Activated CD4-positive, alpha-beta memory T cell treated with anti-CD3 and anti-CD28 coated beads, Interleukin-2, amount 10 ng/mL, durations not matched to agents 7 days and 5 days (primary cell): ENCODE data around the gene TRPV4. TPM values are rescaled to one million over a fixed set of nuclear protein-coding genes. Genes with fewer than 3 reads are reported as not detected.

Experiments
- CTCF ChIA-PET: fragments of 350-600 bp; sonication (Branson Sonifier 250); formaldehyde crosslinking; loops from one replicate; lab custom pipeline; 2021; ENCODE audit warnings: antibody characterized with exemption, inconsistent platforms; lab: Charles Lee
- POLR2A ChIA-PET: fragments of 350-600 bp; sonication (Branson Sonifier 250); formaldehyde crosslinking; loops from one replicate; lab custom pipeline; 2021; ENCODE audit warnings: antibody characterized with exemption; lab: Charles Lee
- DNase-seq: peaks from one replicate; pipeline ENCODE4 v3.0.0-alpha.2; 2020
- H3K27ac Mint-ChIP-seq: one replicate; pipeline ENCODE4 v1.8.0; 2021; ENCODE audit warnings: mild to moderate bottlenecking, mixed read lengths
- H3K27me3 Mint-ChIP-seq: one replicate; pipeline ENCODE4 v1.8.0; 2021; ENCODE audit warnings: mixed read lengths
- H3K36me3 Mint-ChIP-seq: one replicate; pipeline ENCODE4 v1.8.0; 2021; ENCODE audit warnings: low read depth, mixed read lengths
- H3K4me1 Mint-ChIP-seq: one replicate; pipeline ENCODE4 v1.8.0; 2021; ENCODE audit warnings: mixed read lengths
- H3K4me3 Mint-ChIP-seq: one replicate; pipeline ENCODE4 v1.8.0; 2021; ENCODE audit warnings: mild to moderate bottlenecking, mixed read lengths
- H3K9me3 Mint-ChIP-seq: one replicate; pipeline ENCODE4 v1.8.0; 2021; ENCODE audit warnings: mixed read lengths
- total RNA-seq, 2 experiments: library from RNA; stranded (reverse); gene quantifications; one replicate each; pipeline ENCODE4 v1.2.3, GENCODE V29; 2021

TRPV4 gene
- total RNA-seq, 2 experiments from 2014 or later = not detected

GRCh38 chr12:109739747-109740693 is 93.2 kb downstream of the TRPV4 start:
- no peaks in the 10 kb centered on the region for H3K4me1 Mint-ChIP-seq

GRCh38 chr12:109738878-109739665 is 94.1 kb downstream of the TRPV4 start:
- CTCF ChIA-PET = no interaction called here
- Mint-ChIP-seq H3K4me1 (no peaks in the 10 kb centered on the region), H3K36me3 (no peaks in the 10 kb centered on the region), H3K9me3 (no peaks in the 10 kb centered on the region), H3K27ac (no peak overlapping the region), H3K27me3 (peaks cover 16% of the 10 kb centered on the region), H3K4me3 (no peak overlapping the region)
- DNase-seq = no peak
- POLR2A ChIA-PET = no interaction called here

More at GRCh38 chr12:109739747-109740693, 93.2 kb downstream of the TRPV4 start:
- POLR2A ChIA-PET = no interaction called here
- no peaks in the 10 kb centered on the region for H3K9me3 Mint-ChIP-seq
- DNase-seq = no peak
- no peaks in the 10 kb centered on the region for H3K36me3 Mint-ChIP-seq
- no peak overlapping the region for H3K4me3 Mint-ChIP-seq
- CTCF ChIA-PET = no interaction called here
- H3K27me3 Mint-ChIP-seq = peaks cover 12% of the 10 kb centered on the region
- H3K27ac Mint-ChIP-seq = no peak overlapping the region

DNA sequence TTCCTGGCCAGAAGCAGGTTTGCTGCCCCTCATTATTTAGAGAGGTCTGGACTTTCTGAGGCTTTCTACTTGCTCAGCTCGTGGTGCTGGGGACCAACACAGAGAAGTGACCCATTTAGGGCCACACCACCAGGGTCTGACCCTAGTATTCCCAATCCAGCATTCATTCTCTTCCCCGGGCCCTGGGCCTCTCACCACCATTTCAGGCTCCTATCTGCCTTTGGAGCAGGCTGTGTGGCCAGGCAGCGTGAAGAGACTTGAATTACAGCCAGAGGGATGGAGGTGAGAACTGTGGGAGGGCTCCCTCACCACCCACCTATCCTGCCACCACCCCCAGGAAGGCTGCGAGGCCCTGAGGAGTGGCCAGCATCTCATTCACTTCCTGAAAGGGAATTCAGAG is 95.0 kb downstream of the TRPV4 start:
- H3K36me3 Mint-ChIP-seq = no peaks in the 10 kb centered on the region
- peaks cover 16% of the 10 kb centered on the region for H3K27me3 Mint-ChIP-seq
- POLR2A ChIA-PET = no interaction called here
- no peak for DNase-seq
- CTCF ChIA-PET = no interaction called here
- no peaks in the 10 kb centered on the region for H3K4me1 Mint-ChIP-seq
- H3K9me3 Mint-ChIP-seq = no peaks in the 10 kb centered on the region
- no peak overlapping the region for H3K27ac Mint-ChIP-seq
- H3K4me3 Mint-ChIP-seq = no peak overlapping the region

DNA sequence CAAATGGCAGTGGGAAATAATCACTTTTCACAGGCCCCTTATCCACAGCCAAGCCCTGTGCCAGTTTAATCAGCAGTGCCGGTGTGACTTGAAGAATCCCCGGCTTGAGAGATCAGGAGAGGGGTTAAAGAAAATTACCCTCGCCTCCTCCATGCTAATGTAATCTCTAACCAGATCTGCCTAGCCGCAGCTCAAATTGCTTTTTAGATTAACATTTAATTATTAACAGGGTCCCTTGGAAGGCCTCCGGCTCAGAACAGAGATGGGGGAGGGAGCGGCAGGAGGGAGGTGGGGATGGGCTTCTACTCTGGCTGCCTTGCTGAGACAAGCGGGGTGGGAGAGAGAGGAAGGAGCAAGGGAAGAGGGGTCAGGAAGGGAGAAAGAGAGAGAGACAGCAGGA is 95.6 kb downstream of the TRPV4 start:
- POLR2A ChIA-PET = no interaction called here
- CTCF ChIA-PET = no interaction called here
- H3K27ac Mint-ChIP-seq = no peak overlapping the region
- H3K36me3 Mint-ChIP-seq = no peaks in the 10 kb centered on the region
- no peaks in the 10 kb centered on the region for H3K4me1 Mint-ChIP-seq
- no peak overlapping the region for H3K4me3 Mint-ChIP-seq
- peaks cover 20% of the 10 kb centered on the region for H3K27me3 Mint-ChIP-seq
- no peaks in the 10 kb centered on the region for H3K9me3 Mint-ChIP-seq
- DNase-seq = no peak

DNA sequence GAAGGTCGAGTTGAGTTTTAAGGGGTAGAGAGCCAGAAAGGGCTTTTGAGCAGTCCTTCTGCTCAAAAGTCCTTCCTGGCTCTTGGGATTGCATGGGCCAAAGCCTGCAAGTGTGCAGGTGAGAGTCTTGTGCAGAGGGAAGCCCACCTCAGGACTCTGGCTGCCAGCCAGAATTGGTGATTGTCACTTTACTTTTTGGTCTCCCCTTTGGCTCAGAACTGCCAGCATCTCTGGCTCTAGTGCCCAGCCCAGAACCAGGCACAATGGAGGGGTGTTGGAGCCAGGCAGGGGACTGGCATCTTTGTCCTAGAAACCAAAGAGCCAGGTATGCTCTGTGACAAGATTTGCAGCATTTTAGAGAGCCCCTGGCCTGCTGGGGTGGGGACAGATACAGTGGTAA is 96.1 kb downstream of the TRPV4 start:
- POLR2A ChIA-PET = no interaction called here
- H3K36me3 Mint-ChIP-seq = no peaks in the 10 kb centered on the region
- H3K4me3 Mint-ChIP-seq = no peak overlapping the region
- no peaks in the 10 kb centered on the region for H3K4me1 Mint-ChIP-seq
- no peak for DNase-seq
- no peaks in the 10 kb centered on the region for H3K9me3 Mint-ChIP-seq
- no peak overlapping the region for H3K27ac Mint-ChIP-seq
- CTCF ChIA-PET = no interaction called here
- peaks cover 20% of the 10 kb centered on the region for H3K27me3 Mint-ChIP-seq

DNA sequence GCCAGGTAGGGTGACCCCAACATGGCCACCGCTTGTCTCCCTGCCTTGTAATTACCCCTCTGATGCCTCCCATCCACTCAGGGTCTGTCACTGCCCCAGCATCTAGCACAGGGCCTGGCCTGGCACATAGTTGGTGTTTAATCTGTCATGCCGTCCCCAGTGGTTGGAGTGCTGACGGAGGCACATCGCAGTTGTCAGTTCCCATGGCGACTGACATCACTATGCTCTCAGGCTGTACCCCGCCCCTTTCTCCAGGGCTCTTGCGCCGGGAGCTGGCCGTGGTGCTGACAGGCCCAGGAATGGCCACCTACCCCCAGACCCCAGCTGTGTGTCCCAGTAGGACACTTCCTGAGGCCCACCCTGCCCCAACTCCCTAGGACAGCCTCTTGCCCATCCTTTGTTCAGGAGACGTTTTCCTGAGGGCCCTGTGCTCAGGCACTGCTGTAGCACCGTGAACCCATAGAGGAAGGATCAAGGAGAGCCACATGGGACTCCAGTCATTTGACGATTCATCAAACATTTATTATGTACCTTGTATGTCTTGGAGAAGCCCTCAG is 96.6 kb downstream of the TRPV4 start:
- ChIA-PET POLR2A (no interaction called here), CTCF (no interaction called here)
- DNase-seq = peak; percentile 40
- no peaks in the 10 kb centered on the region for H3K36me3 Mint-ChIP-seq
- H3K4me3 Mint-ChIP-seq = no peak overlapping the region
- no peaks in the 10 kb centered on the region for H3K9me3 Mint-ChIP-seq
- H3K27ac Mint-ChIP-seq = no peak overlapping the region
- no peaks in the 10 kb centered on the region for H3K4me1 Mint-ChIP-seq
- H3K27me3 Mint-ChIP-seq = peaks cover 20% of the 10 kb centered on the region

GRCh38 chr12:109735825-109736551 is 97.2 kb downstream of the TRPV4 start:
- no peaks in the 10 kb centered on the region for H3K9me3 Mint-ChIP-seq
- no peaks in the 10 kb centered on the region for H3K36me3 Mint-ChIP-seq
- no peaks in the 10 kb centered on the region for H3K4me1 Mint-ChIP-seq
- no peak overlapping the region for H3K27ac Mint-ChIP-seq
- H3K4me3 Mint-ChIP-seq = no peak overlapping the region
- no peak for DNase-seq
- ChIA-PET POLR2A (no interaction called here), CTCF (interaction anchor here (1.3 kb wide), 1 partner anchor 38 kb away, joined by 3 read pairs; no protein-coding TSS in a partner anchor)
- peaks cover 20% of the 10 kb centered on the region for H3K27me3 Mint-ChIP-seq

DNA sequence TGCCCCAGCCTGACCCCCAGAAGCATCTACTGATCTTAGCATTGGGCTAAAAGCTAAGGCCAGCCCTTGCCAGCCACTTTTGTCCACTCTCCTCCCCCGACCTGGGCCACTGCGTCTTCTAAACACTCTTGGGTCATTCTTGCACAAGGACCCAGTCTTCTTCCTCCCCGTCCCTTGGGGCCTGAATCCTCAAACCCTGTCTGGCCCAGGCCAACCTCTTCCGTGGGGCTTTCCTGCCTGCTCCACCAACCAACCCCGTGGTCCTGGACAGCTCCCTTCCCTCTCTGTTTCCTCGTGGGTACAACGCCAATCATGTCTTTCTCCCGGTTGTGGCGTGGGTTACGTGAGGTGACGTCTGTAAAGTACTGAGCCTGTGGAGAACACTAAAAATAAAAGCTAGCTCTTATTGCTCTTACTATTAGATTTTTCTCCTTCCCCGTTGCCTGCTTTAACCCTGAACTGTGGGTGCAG is 98.1 kb downstream of the TRPV4 start:
- no peak overlapping the region for H3K4me3 Mint-ChIP-seq
- H3K36me3 Mint-ChIP-seq = no peaks in the 10 kb centered on the region
- H3K27me3 Mint-ChIP-seq = peaks cover 20% of the 10 kb centered on the region
- POLR2A ChIA-PET = no interaction called here
- H3K9me3 Mint-ChIP-seq = no peaks in the 10 kb centered on the region
- no peak for DNase-seq
- H3K4me1 Mint-ChIP-seq = no peaks in the 10 kb centered on the region
- no peak overlapping the region for H3K27ac Mint-ChIP-seq
- CTCF ChIA-PET = interaction anchor here (1.3 kb wide), 1 partner anchor 39 kb away, joined by 3 read pairs; no protein-coding TSS in a partner anchor

DNA sequence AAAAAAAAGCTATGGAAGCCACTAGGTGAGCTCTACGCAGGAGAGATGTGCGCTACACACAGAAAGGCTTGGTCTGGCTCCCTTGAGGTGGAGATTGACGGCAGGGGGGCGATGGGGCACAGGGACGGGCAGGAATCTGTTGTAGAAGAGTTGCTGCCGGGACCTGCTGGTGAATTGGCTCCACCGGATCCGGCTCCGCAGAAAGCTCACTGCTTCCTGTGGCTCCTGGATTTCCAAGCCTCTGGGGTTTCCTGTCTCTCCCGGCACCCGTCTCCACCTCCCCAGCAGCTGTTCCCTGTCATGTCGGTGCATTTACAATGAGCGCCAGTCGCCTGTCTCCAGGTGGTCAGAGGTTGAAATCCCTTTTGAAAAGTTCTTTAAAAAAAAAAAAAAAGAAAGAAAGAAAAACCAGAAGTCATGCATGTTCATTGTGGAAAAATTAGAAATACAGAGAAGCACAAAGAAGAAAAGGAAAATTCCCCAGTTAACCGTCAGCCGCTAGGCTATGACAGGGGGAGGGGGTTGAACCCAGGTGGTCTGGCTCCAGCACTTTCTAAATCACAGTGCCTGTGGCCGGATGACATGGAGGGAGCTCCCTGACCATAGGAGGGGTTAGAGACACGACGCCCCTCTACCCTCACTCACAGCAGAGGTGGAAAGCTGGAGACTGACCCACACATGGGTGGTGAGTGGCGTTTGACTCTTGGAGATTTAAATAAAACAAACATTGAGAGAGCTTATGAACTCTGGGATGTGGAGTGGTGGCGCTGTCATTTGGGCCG is 98.8 kb downstream of the TRPV4 start:
- DNase-seq = no peak
- ChIA-PET CTCF (interaction anchor here (0.7 to 1.3 kb wide), 2 partner anchors 40 to 317 kb away, joined by 3 to 4 read pairs; no protein-coding TSS in a partner anchor), POLR2A (no interaction called here)
- H3K9me3 Mint-ChIP-seq = no peaks in the 10 kb centered on the region
- H3K4me1 Mint-ChIP-seq = no peaks in the 10 kb centered on the region
- H3K27ac Mint-ChIP-seq = no peak overlapping the region
- H3K27me3 Mint-ChIP-seq = peaks cover 20% of the 10 kb centered on the region
- H3K4me3 Mint-ChIP-seq = no peak overlapping the region
- no peaks in the 10 kb centered on the region for H3K36me3 Mint-ChIP-seq

Other genes with a start within 250 kb of the TRPV4 start
- under 1 TPM; 0.28 to 0.43 TPM for gene FAM222A, start 119.6 kb downstream of the TRPV4 start, total RNA-seq
- gene GLTP, start 47.1 kb upstream of the TRPV4 start, total RNA-seq = 10 to 100 TPM; 22.2 to 23.8 TPM
- 10 to 100 TPM; 35.0 to 35.3 TPM for gene TCHP, start 66.9 kb upstream of the TRPV4 start, total RNA-seq
- 100 to 1,000 TPM; 107 to 112 TPM for gene GIT2, start 163.0 kb upstream of the TRPV4 start, total RNA-seq
- gene ANKRD13A, start 166.0 kb upstream of the TRPV4 start, total RNA-seq = 10 to 100 TPM; 84.3 to 85.2 TPM
- 10 to 100 TPM; 26.2 to 29.1 TPM for gene C12orf76, start 215.1 kb upstream of the TRPV4 start, total RNA-seq